SK-N-SH treated with all-trans-retinoic acid at 6 μM for 48 hours (cell line): ENCODE measurements around the gene ALOX15B.
"Not testable (repeated sequence)": the region's sequence is repeated elsewhere in the genome, so short reads cannot be mapped to it uniquely, and the experiment has no call there.

Experiments used
- ATAC-seq: fragments of 200-7000 bp; cut with Tn5 transposase; 3 replicates; pipeline ENCODE4 v1.9.1; 2020; ENCODE audit warnings: mild to moderate bottlenecking, moderate library complexity
- ARNTL ChIP-seq: fragments of 450-650 bp; formaldehyde crosslinking; IDR thresholded peaks from 2 replicates; pipeline ENCODE4 v1.5.0; 2020; ENCODE audit warnings: low read depth, mild to moderate bottlenecking, moderate library complexity, borderline replicate concordance
- BACH2 ChIP-seq: fragments of 250-450 bp; sonication (Bioruptor Pico); IDR thresholded peaks from 2 replicates; pipeline ENCODE4 v1.9.0; 2021; ENCODE audit warnings: mild to moderate bottlenecking, borderline replicate concordance
- CREB5 ChIP-seq: fragments of 250-450 bp; sonication (Bioruptor Pico); IDR thresholded peaks from 2 replicates; pipeline ENCODE4 v1.5.1; 2020; ENCODE audit warnings: low read depth, mild to moderate bottlenecking, moderate library complexity
- CSDC2 ChIP-seq: fragments of 250-450 bp; sonication (Bioruptor Pico); IDR thresholded peaks from 2 replicates; pipeline ENCODE4 v1.5.0; 2020; ENCODE audit warnings: mild to moderate bottlenecking, moderate library complexity
- CSRNP3 ChIP-seq: fragments of 250-450 bp; sonication (Bioruptor Pico); IDR thresholded peaks from 2 replicates; pipeline ENCODE4 v1.5.1; 2021; ENCODE audit warnings: mild to moderate bottlenecking, moderate library complexity
- ESRRG ChIP-seq: fragments of 250-450 bp; sonication (Bioruptor Pico); IDR thresholded peaks from 2 replicates; pipeline ENCODE4 v1.6.1; 2021; ENCODE audit warnings: mild to moderate bottlenecking
- GLIS3 ChIP-seq: fragments of 250-450 bp; sonication (Bioruptor Pico); IDR thresholded peaks from 2 replicates; pipeline ENCODE4 v1.5.0; 2020; ENCODE audit warnings: mild to moderate bottlenecking, moderate library complexity
- ISL1 ChIP-seq: fragments of 250-450 bp; sonication (Bioruptor Pico); IDR thresholded peaks from 2 replicates; pipeline ENCODE4 v2.1.2; 2022; ENCODE audit warnings: mild to moderate bottlenecking, moderate library complexity
- OSR1 ChIP-seq: fragments of 250-450 bp; sonication (Bioruptor Pico); IDR thresholded peaks from 2 replicates; pipeline ENCODE4 v1.8.0; 2022; ENCODE audit warnings: moderate library complexity, mild to moderate bottlenecking, inconsistent platforms
- POU6F1 ChIP-seq: fragments of 250-450 bp; sonication (Bioruptor Pico); IDR thresholded peaks from 2 replicates; pipeline ENCODE4 v1.8.0; 2021; ENCODE audit warnings: low read depth, mild to moderate bottlenecking, moderate library complexity, borderline replicate concordance
- PPARA ChIP-seq: fragments of 250-450 bp; sonication (Bioruptor Pico); IDR thresholded peaks from 2 replicates; pipeline ENCODE4 v1.5.0; 2020; ENCODE audit warnings: mild to moderate bottlenecking, borderline replicate concordance
- RARB ChIP-seq: fragments of 250-450 bp; sonication (Bioruptor Pico); IDR thresholded peaks from 2 replicates; pipeline ENCODE4 v1.8.0; 2021; ENCODE audit warnings: mild to moderate bottlenecking, moderate library complexity
- SNAI2 ChIP-seq: fragments of 250-450 bp; sonication (Bioruptor Pico); IDR thresholded peaks from 2 replicates; pipeline ENCODE4 v1.5.0; 2020; ENCODE audit warnings: mild to moderate bottlenecking, moderate library complexity
- TCF4 ChIP-seq: fragments of 250-450 bp; sonication (Bioruptor Pico); IDR thresholded peaks from 2 replicates; pipeline ENCODE4 v1.8.0; 2021; ENCODE audit warnings: mild to moderate bottlenecking, moderate library complexity, borderline replicate concordance
- TOX ChIP-seq: fragments of 250-450 bp; sonication (Bioruptor Pico); IDR thresholded peaks from 2 replicates; pipeline ENCODE4 v1.8.0; 2021; ENCODE audit warnings: mild to moderate bottlenecking, moderate library complexity, borderline replicate concordance
- TSHZ2 ChIP-seq: fragments of 250-450 bp; sonication (Bioruptor Pico); IDR thresholded peaks from 2 replicates; pipeline ENCODE4 v1.5.0; 2020; ENCODE audit warnings: mild to moderate bottlenecking, moderate library complexity
- ZC3H10 ChIP-seq: fragments of 250-450 bp; sonication (Bioruptor Pico); IDR thresholded peaks from 2 replicates; pipeline ENCODE4 v1.5.1; 2021; ENCODE audit warnings: mild to moderate bottlenecking, moderate library complexity
- ZFP30 ChIP-seq: fragments of 450-650 bp; formaldehyde crosslinking; IDR thresholded peaks from 2 replicates; pipeline ENCODE4 v1.5.0; 2022; ENCODE audit warnings: mild to moderate bottlenecking, moderate library complexity
- ZNF565 ChIP-seq: fragments of 450-650 bp; formaldehyde crosslinking; conservative IDR thresholded peaks from 2 replicates; pipeline ENCODE4 v1.5.0; 2020; ENCODE audit warnings: low read depth, mild to moderate bottlenecking, moderate library complexity
- ZNF70 ChIP-seq: fragments of 450-650 bp; formaldehyde crosslinking; IDR thresholded peaks from 2 replicates; pipeline ENCODE4 v1.5.0; 2020; ENCODE audit warnings: mild to moderate bottlenecking, moderate library complexity
- ZNF8 ChIP-seq: fragments of 450-650 bp; formaldehyde crosslinking; IDR thresholded peaks from 2 replicates; pipeline ENCODE4 v1.5.0; 2020; ENCODE audit warnings: mild to moderate bottlenecking, moderate library complexity

Gene ALOX15B

GRCh38 chr17:8021565-8022359 is 17.1 kb upstream of the ALOX15B start (continued):
- TF ChIP-seq TSHZ2 (no peak), TCF4 (no peak), ESRRG (CRISPR knock-in tag) (no peak), ZNF8 (no peak), OSR1 (CRISPR knock-in tag) (no peak), SNAI2 (CRISPR knock-in tag) (no peak), POU6F1 (CRISPR knock-in tag) (no peak), ARNTL (no peak), CSDC2 (CRISPR knock-in tag) (no peak), BACH2 (CRISPR knock-in tag) (no peak)

GRCh38 chr17:8022360-8023003 is 16.4 kb upstream of the ALOX15B start:
- ATAC-seq: no peak
- no peak for TF ChIP-seq ZNF8

- not testable (repeated sequence) for ATAC-seq
Observed at GRCh38 chr17:8024161-8024560, 14.7 kb upstream of the ALOX15B start.

- TF ChIP-seq ZFP30 (CRISPR knock-in tag) (no peak), POU6F1 (CRISPR knock-in tag) (no peak), CSRNP3 (CRISPR knock-in tag) (no peak), ESRRG (CRISPR knock-in tag) (no peak), SNAI2 (CRISPR knock-in tag) (no peak), ARNTL (no peak), CREB5 (no peak), RARB (CRISPR knock-in tag) (no peak), TSHZ2 (no peak), ISL1 (CRISPR knock-in tag) (no peak), GLIS3 (CRISPR knock-in tag) (no peak), TOX (CRISPR knock-in tag) (no peak), CSDC2 (CRISPR knock-in tag) (no peak), OSR1 (CRISPR knock-in tag) (no peak), ZC3H10 (CRISPR knock-in tag) (no peak), PPARA (CRISPR knock-in tag) (no peak), ZNF565 (CRISPR knock-in tag) (no peak), BACH2 (CRISPR knock-in tag) (no peak), ZNF70 (CRISPR knock-in tag) (no peak)
Observed at GRCh38 chr17:8025176-8025911, 13.5 kb upstream of the ALOX15B start.

More at GRCh38 chr17:8025176-8025911, 13.5 kb upstream of the ALOX15B start:
- ATAC-seq: no peak
